Large intestine (tissue), 3 donors: ENCODE data around the gene PTTG1IP2. TPM values are rescaled to one million over a fixed set of nuclear protein-coding genes. Genes with fewer than 3 reads are reported as not detected.

Experiments
- DNase-seq, 2 donors: peaks; one replicate each; pipeline versions ENCODE4 v3.0.0 to v3.0.0-alpha.2; 2013
- H3K27ac ChIP-seq: one replicate; pipeline ENCODE4 v1.5.1; 2013; ENCODE audit warnings: low read length
- H3K27me3 ChIP-seq: 2 replicates; pipeline ENCODE4 v1.6.1; 2013; ENCODE audit warnings: low read length; ENCODE audit not compliant: control insufficient read depth, insufficient read depth
- H3K36me3 ChIP-seq: 2 replicates; pipeline ENCODE4 v1.6.1; 2013; ENCODE audit warnings: low read length; ENCODE audit not compliant: control insufficient read depth, insufficient read depth
- H3K4me1 ChIP-seq: one replicate; pipeline ENCODE4 v1.6.1; 2013; ENCODE audit warnings: low read length; ENCODE audit not compliant: control insufficient read depth, insufficient read depth
- H3K4me3 ChIP-seq: one replicate; pipeline ENCODE4 v1.5.1; 2013; ENCODE audit warnings: low read length
- H3K9me3 ChIP-seq: one replicate; pipeline ENCODE4 v1.6.1; 2013; ENCODE audit warnings: mild to moderate bottlenecking, low read depth, low read length, moderate library complexity; ENCODE audit not compliant: control insufficient read depth
- WGBS: methylation state at CpG from one replicate; pipeline ENCODE4 v1.1.5; 2013; ENCODE audit warnings: low lambda C conversion rate; ENCODE audit not compliant: insufficient coverage; 5-methylcytosine and 5-hydroxymethylcytosine counted together
- polyA plus RNA-seq: library from polyadenylated mRNA; unstranded; fragments of 120-200 nt; gene quantifications from one replicate; pipeline ENCODE4 v1.2.1, GENCODE V29; 2013

The PTTG1IP2 gene
- polyA plus RNA-seq, 1 donor = not detected

- peak in 1 of 2 donors; percentile 34 for DNase-seq
- no CpG with 5 or more reads among the region's 3 CpGs for WGBS
Observed at GRCh38 chr7:90512821-90513254, 43.4 kb downstream of the PTTG1IP2 start.

DNA sequence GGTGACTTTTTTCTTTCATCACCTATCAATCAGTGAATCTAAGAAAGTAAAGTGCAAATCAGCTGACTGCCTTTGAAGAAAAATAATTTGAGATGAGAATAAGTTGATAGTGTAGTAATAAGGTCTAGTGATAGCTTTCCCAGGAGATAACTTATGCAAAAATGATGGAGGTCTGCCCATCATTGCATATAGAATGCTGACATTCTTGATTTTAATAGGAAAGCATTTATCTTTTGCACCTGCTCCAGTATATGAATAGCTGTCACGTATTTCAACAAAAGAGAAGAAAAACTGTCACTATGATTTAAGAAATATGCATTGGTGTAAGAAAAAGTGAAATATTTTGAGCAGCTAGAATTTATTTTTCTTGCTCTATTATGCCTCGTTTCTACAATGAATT, 46.8 kb downstream of the PTTG1IP2 start:
- Histone ChIP-seq H3K27ac (no peak overlapping the region), H3K27me3 (no peaks in the 10 kb centered on the region), H3K4me3 (no peak overlapping the region), H3K9me3 (no peaks in the 10 kb centered on the region), H3K4me1 (no peaks in the 10 kb centered on the region), H3K36me3 (no peaks in the 10 kb centered on the region)
- 94% methylated on average over 2 of the region's 2 CpGs for WGBS
- no peak for DNase-seq

More at GRCh38 chr7:90512821-90513254, 43.4 kb downstream of the PTTG1IP2 start:
- H3K4me3 ChIP-seq = no peak overlapping the region
- no peaks in the 10 kb centered on the region for H3K4me1 ChIP-seq
- no peaks in the 10 kb centered on the region for H3K27me3 ChIP-seq
- H3K9me3 ChIP-seq = no peaks in the 10 kb centered on the region
- H3K27ac ChIP-seq = no peak overlapping the region
- H3K36me3 ChIP-seq = no peaks in the 10 kb centered on the region

DNA sequence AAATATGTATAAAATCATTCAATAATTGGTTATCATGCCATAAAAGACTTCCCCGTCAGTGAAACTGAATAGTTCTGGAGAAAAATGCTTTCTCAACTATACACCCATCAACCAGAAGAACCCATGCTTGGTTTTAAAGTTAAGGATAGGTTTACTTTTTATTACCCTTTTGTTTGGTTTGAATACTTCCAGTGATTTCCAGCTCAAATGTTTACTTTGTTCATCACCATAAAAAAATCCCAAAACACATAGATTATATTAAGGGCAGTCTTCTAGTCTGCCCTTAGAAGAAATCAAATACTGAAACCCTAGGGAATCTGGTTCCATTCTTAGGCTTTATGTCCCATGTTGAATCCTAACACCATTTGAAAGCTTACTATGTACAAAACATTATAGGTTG, 49.2 kb downstream of the PTTG1IP2 start:
- Histone ChIP-seq H3K4me1 (no peaks in the 10 kb centered on the region), H3K9me3 (no peaks in the 10 kb centered on the region), H3K27me3 (no peaks in the 10 kb centered on the region), H3K27ac (no peak overlapping the region), H3K36me3 (no peaks in the 10 kb centered on the region), H3K4me3 (no peak overlapping the region)
- 67% methylated on average over 1 of the region's 1 CpG for WGBS
- DNase-seq = no peak

GRCh38 chr7:90520484-90520883, 51.0 kb downstream of the PTTG1IP2 start:
- no peak for DNase-seq
- 0% methylated on average over 1 of the region's 5 CpGs for WGBS
- H3K36me3 ChIP-seq = no peaks in the 10 kb centered on the region
- H3K4me3 ChIP-seq = no peak overlapping the region
- H3K27ac ChIP-seq = no peak overlapping the region
- no peaks in the 10 kb centered on the region for H3K9me3 ChIP-seq
- H3K4me1 ChIP-seq = no peaks in the 10 kb centered on the region
- no peaks in the 10 kb centered on the region for H3K27me3 ChIP-seq

GRCh38 chr7:90530263-90530662, 60.8 kb downstream of the PTTG1IP2 start:
- H3K4me3 ChIP-seq = no peak overlapping the region
- H3K36me3 ChIP-seq = no peaks in the 10 kb centered on the region
- no CpG with 5 or more reads among the region's 1 CpG for WGBS
- no peaks in the 10 kb centered on the region for H3K27me3 ChIP-seq
- H3K9me3 ChIP-seq = no peaks in the 10 kb centered on the region
- DNase-seq = no peak
- no peaks in the 10 kb centered on the region for H3K4me1 ChIP-seq
- H3K27ac ChIP-seq = no peak overlapping the region

- Histone ChIP-seq H3K36me3 (no peaks in the 10 kb centered on the region), H3K9me3 (no peaks in the 10 kb centered on the region), H3K27ac (no peak overlapping the region), H3K27me3 (no peaks in the 10 kb centered on the region), H3K4me1 (no peaks in the 10 kb centered on the region), H3K4me3 (no peak overlapping the region)
- no peak for DNase-seq
- WGBS = 90% methylated on average over 2 of the region's 7 CpGs
Observed at GRCh38 chr7:90532231-90532929, 62.9 kb downstream of the PTTG1IP2 start.

DNA sequence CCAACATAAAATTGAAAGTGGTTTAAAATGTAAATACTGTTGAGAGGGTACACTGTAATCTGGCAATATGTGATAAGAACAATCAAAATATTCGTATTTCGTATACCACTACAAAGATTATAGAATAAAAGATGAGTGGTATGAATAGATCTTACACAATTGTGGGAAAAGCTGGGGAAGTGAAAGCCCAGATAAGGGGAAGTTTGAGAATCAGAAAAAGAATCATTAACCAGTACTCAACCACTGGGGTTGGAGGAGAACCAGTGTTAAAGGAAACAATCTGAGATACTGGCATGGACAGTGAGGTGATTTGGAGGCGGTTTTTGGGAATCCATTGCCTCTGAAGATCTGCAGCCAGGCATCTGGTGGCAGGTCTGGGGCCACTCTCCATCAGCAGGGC, 67.0 kb downstream of the PTTG1IP2 start:
- no peaks in the 10 kb centered on the region for H3K4me1 ChIP-seq
- H3K27ac ChIP-seq = no peak overlapping the region
- H3K27me3 ChIP-seq = no peaks in the 10 kb centered on the region
- no peaks in the 10 kb centered on the region for H3K36me3 ChIP-seq
- no peak overlapping the region for H3K4me3 ChIP-seq
- no peaks in the 10 kb centered on the region for H3K9me3 ChIP-seq
- WGBS = no CpG with 5 or more reads among the region's 3 CpGs
- DNase-seq = no peak

GRCh38 chr7:90538405-90538804, 69.0 kb downstream of the PTTG1IP2 start:
- no peaks in the 10 kb centered on the region for H3K36me3 ChIP-seq
- H3K27me3 ChIP-seq = no peaks in the 10 kb centered on the region
- H3K4me3 ChIP-seq = no peak overlapping the region
- no peaks in the 10 kb centered on the region for H3K9me3 ChIP-seq
- no CpG with 5 or more reads among the region's 2 CpGs for WGBS
- H3K27ac ChIP-seq = no peak overlapping the region
- no peak for DNase-seq
- no peaks in the 10 kb centered on the region for H3K4me1 ChIP-seq

GRCh38 chr7:90540406-90540805, 71.0 kb downstream of the PTTG1IP2 start:
- H3K27ac ChIP-seq = no peak overlapping the region
- H3K36me3 ChIP-seq = no peaks in the 10 kb centered on the region
- WGBS = no CpG with 5 or more reads among the region's 1 CpG
- no peaks in the 10 kb centered on the region for H3K4me1 ChIP-seq
- H3K9me3 ChIP-seq = no peaks in the 10 kb centered on the region
- no peak overlapping the region for H3K4me3 ChIP-seq
- H3K27me3 ChIP-seq = no peaks in the 10 kb centered on the region
- no peak for DNase-seq

DNA sequence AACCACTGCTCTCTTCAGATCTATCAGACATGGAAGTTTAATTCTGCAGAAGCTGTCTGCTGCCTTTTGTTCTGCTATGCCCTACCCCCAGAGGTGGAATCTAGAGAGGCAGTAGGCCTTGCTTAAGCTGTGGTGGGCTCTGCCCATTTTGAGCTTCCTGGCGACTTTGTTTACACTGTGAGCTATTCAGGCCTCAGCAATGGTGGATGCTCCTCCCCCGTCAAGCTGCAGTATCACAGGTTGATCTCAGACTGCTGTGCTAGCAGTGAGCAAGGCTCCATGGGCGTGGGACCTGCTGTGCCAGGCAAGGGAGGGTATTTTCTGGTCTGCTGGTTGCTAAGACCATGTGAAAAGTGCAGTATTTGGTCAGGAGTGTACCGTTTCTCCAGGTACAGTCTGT, 81.6 kb downstream of the PTTG1IP2 start:
- Histone ChIP-seq H3K36me3 (no peaks in the 10 kb centered on the region), H3K4me1 (no peaks in the 10 kb centered on the region), H3K27ac (no peak overlapping the region), H3K9me3 (no peaks in the 10 kb centered on the region), H3K4me3 (no peak overlapping the region), H3K27me3 (no peaks in the 10 kb centered on the region)
- WGBS = no CpG with 5 or more reads among the region's 4 CpGs
- DNase-seq = no peak

DNA sequence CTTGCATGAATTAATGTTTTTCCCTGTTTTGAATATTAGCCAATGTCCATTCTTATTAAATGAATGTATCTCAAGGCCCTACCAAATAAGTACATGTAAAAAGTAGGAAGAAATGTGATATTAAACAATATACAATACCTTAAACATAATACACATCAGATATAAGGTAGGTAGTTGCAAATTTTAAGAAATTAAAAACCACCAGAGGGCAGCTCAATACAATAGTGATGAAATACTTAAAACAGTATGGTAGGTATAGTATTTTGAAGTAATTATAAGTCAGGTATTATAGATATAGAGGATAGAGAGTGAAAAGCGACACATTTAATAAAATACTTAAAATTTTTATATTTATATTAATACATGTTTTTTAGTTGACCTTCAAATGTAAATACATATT, 83.1 kb downstream of the PTTG1IP2 start:
- no peaks in the 10 kb centered on the region for H3K36me3 ChIP-seq
- WGBS = 88% methylated on average over 1 of the region's 1 CpG
- H3K27ac ChIP-seq = no peak overlapping the region
- H3K27me3 ChIP-seq = no peaks in the 10 kb centered on the region
- no peak overlapping the region for H3K4me3 ChIP-seq
- H3K9me3 ChIP-seq = no peaks in the 10 kb centered on the region
- DNase-seq = no peak
- H3K4me1 ChIP-seq = no peaks in the 10 kb centered on the region
